ENCODE data around the gene SLC9A8. TPM values are rescaled to one million over a fixed set of nuclear protein-coding genes. Genes with fewer than 3 reads are reported as not detected.

The SLC9A8 gene
- total and polyA plus RNA-seq, 2 donors (not counting 3 experiments of a cell fraction or from before 2014, with no cell fraction given) = 5.1 to 14.4 TPM

DNA sequence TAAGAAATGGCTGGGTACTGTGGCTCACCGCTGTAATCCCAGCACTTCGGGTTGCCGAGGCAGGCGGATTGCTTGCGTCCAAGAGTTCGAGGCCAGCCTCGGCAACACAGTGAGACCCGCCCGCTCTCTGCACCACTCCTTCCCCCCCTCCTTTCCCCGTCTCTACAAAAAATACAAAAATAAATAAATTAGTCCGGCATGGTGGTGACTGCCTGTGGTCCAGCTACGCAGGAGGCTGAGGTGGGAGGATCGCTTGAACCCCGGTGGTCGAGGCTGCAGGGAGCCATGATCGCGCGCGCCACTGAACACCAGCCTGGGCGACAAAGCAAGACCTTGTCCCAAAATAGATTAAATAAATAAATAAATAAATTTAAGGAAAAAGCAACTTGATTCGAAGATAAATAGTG, 123.1 kb downstream of the SLC9A8 start:
- Histone ChIP-seq H2AFZ (ENCODE audit: low read depth, low read length) (peak overlapping the region; percentile 55), H3K4me2 (ENCODE audit: insufficient read depth, low read length) (peak overlapping the region; percentile 46), H4K20me1 (replicated peaks; ENCODE audit: control insufficient read depth, extremely low read depth, insufficient read depth, low read length) (no peaks in the 10 kb centered on the region), H3K4me3 (replicated peaks in 1 of 3; ENCODE audit: insufficient read depth in 1 of 3, low read depth in 1 of 3, low read length in 3 of 3) (peak overlapping the region in 2 of 3 experiments; percentile 31 to 99), H3K27me3 (ENCODE audit: control insufficient read depth in 2 of 2, insufficient read depth in 2 of 2, low read length in 2 of 2) (no peaks in the 10 kb centered on the region), H3K36me3 (ENCODE audit: control insufficient read depth in 2 of 2, extremely low read depth in 1 of 2, insufficient read depth in 2 of 2, low read length in 2 of 2) (peaks cover 0 to 2% of the 10 kb centered on the region in 2 experiments), H3K79me2 (ENCODE audit: control insufficient read depth, insufficient read depth, low read length) (peaks cover 38% of the 10 kb centered on the region), H3K9me3 (replicated peaks; ENCODE audit: control insufficient read depth, insufficient read depth, low read length) (no peaks in the 10 kb centered on the region), H3K9ac (replicated peaks; ENCODE audit: extremely low read depth, insufficient read depth, low read length) (no peak overlapping the region), H3K9me1 (replicated peaks; ENCODE audit: control insufficient read depth, extremely low read depth, insufficient read depth, low read length) (no peaks in the 10 kb centered on the region), H3K4me1 (ENCODE audit: control insufficient read depth, extremely low read depth, insufficient read depth, low read length) (peaks cover 20% of the 10 kb centered on the region), H3K27ac (ENCODE audit: insufficient read depth, low read depth, low read length) (no peak overlapping the region)
- no TSS peak for BruUV-seq (replicated peaks)
- DNase-seq (ENCODE audit: low read depth, low spot score) = no peak
- dilution Hi-C loops (cut with MboI; ENCODE audit: extremely low pct_ligation_motif_present, low sequenced_read_pairs) (no loop called here), intact Hi-C loops (cut with micrococcal nuclease) (loop anchor here (1.0 to 2.0 kb wide), 2 partner anchors 21 to 136 kb away; partner anchors contain the start of gene SPATA2)
- FAIRE-seq = no peak
- TF ChIP-seq, protein P1, sequence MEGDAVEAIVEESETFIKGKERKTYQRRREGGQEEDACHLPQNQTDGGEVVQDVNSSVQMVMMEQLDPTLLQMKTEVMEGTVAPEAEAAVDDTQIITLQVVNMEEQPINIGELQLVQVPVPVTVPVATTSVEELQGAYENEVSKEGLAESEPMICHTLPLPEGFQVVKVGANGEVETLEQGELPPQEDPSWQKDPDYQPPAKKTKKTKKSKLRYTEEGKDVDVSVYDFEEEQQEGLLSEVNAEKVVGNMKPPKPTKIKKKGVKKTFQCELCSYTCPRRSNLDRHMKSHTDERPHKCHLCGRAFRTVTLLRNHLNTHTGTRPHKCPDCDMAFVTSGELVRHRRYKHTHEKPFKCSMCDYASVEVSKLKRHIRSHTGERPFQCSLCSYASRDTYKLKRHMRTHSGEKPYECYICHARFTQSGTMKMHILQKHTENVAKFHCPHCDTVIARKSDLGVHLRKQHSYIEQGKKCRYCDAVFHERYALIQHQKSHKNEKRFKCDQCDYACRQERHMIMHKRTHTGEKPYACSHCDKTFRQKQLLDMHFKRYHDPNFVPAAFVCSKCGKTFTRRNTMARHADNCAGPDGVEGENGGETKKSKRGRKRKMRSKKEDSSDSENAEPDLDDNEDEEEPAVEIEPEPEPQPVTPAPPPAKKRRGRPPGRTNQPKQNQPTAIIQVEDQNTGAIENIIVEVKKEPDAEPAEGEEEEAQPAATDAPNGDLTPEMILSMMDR (IDR thresholded peaks at IDR 0.05; ENCODE audit: extremely low read depth in 1 of 2, insufficient read depth in 1 of 2, low read depth in 1 of 2, low read length in 2 of 2) = no peak
- TF ChIP-seq MYC (IDR thresholded peaks at IDR 0.05; ENCODE audit: low read depth, low read length) = no peak
- no peak for TF ChIP-seq FOS (IDR thresholded peaks at IDR 0.05; ENCODE audit: borderline replicate concordance, insufficient read depth, low read length)
- no peak for TF ChIP-seq GATA2 (IDR thresholded peaks at IDR 0.05; ENCODE audit: insufficient read depth, insufficient read length, low read depth, low read length)
- no peak for TF ChIP-seq POLR2AphosphoS5 (IDR thresholded peaks at IDR 0.05; ENCODE audit: insufficient read depth, low read depth, low read length)
- TF ChIP-seq JUN (IDR thresholded peaks at IDR 0.05; ENCODE audit: borderline replicate concordance, insufficient read depth, insufficient read length, low read depth) = no peak
- POLR2A ChIA-PET = interaction anchor here (0.7 to 1.4 kb wide), 3 partner anchors 19 to 325 kb away, joined by 3 read pairs; partner anchors contain the start of gene SNAI1
- CTCF ChIA-PET = interaction anchor here (1.0 to 2.7 kb wide), 5 partner anchors 19 to 150 kb away, joined by 4 to 14 read pairs (median 5); no protein-coding TSS in a partner anchor

Data from endothelial cell of umbilical vein (primary cell).